Measurements from ENCODE around the gene DENND1A.

- no peak for TF ChIP-seq CTCF (conservative IDR thresholded peaks at IDR 0.05; ENCODE audit: low read length)
- no peak for TF ChIP-seq EZH2phosphoT487 (IDR thresholded peaks at IDR 0.05; ENCODE audit: borderline replicate concordance)
Measured at GRCh38 chr9:123343443-123344191, 586.3 kb downstream of the DENND1A start.
